ENCODE measurements around the gene PCDHGA7.
"Not testable (repeated sequence)": the region's sequence is repeated elsewhere in the genome, so short reads cannot be mapped to it uniquely, and the experiment has no call there.

The PCDHGA7 gene

DNA sequence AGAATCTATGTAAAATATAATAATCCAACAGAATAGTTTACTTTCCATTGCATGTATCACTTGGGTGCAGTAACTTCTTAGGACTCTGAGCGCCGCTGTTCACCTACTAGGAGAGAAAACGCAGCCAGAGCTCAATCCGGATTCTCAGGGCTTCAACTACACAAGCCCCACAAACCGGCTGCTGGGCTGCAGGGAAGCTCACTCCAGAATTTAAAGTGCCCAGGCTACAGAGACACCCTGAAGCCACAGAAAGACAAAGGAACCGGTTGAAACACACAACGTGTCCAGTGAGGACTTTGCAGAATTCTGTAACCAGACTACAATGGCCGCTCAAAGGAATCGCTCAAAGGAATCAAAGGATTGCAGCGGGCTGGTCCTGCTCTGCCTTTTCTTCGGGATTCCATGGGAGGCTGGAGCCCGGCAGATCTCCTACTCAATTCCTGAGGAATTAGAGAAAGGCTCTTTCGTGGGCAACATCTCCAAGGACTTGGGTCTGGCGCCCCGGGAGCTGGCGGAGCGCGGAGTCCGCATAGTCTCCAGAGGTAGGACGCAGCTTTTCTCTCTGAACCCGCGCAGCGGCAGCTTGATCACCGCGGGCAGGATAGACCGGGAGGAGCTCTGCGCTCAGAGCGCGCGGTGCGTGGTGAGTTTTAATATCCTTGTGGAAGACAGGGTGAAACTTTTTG lies 30.5 kb downstream of the PCDHGA7 start, which contains the start of gene PCDHGA10:
Gene PCDHGA10 (plus strand): TSS at position 134 of the 686 bp plus-strand sequence. CDS start 189 bp downstream, at position 323.
- TF ChIP-seq, protein P1, sequence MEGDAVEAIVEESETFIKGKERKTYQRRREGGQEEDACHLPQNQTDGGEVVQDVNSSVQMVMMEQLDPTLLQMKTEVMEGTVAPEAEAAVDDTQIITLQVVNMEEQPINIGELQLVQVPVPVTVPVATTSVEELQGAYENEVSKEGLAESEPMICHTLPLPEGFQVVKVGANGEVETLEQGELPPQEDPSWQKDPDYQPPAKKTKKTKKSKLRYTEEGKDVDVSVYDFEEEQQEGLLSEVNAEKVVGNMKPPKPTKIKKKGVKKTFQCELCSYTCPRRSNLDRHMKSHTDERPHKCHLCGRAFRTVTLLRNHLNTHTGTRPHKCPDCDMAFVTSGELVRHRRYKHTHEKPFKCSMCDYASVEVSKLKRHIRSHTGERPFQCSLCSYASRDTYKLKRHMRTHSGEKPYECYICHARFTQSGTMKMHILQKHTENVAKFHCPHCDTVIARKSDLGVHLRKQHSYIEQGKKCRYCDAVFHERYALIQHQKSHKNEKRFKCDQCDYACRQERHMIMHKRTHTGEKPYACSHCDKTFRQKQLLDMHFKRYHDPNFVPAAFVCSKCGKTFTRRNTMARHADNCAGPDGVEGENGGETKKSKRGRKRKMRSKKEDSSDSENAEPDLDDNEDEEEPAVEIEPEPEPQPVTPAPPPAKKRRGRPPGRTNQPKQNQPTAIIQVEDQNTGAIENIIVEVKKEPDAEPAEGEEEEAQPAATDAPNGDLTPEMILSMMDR (IDR thresholded peaks at IDR 0.05; ENCODE audit: extremely low read depth, missing control alignments), result peak; percentile 76
- peak; percentile 88 for DNase-seq (ENCODE audit: low spot score)

DNA sequence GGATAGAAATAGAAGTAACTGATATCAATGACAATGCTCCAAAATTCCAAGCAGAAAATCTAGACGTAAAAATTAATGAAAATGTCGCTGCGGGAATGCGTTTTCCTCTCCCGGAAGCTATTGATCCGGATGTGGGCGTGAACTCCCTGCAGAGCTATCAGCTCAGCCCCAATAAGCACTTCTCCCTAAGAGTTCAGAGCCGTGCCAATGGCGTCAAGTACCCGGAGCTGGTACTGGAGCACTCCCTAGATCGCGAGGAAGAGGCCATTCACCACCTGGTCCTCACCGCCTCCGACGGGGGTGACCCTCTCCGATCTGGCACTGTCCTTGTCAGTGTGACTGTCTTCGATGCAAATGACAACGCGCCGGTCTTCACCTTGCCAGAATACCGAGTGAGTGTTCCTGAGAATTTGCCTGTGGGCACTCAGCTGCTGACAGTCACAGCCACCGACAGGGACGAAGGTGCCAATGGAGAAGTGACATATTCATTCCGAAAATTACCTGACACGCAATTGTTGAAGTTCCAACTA lies 31.1 kb downstream of the PCDHGA7 start:
- DNase-seq (ENCODE audit: low spot score), result no peak
- TF ChIP-seq, protein P1 (IDR thresholded peaks at IDR 0.05; ENCODE audit: extremely low read depth, missing control alignments), result no peak

DNA sequence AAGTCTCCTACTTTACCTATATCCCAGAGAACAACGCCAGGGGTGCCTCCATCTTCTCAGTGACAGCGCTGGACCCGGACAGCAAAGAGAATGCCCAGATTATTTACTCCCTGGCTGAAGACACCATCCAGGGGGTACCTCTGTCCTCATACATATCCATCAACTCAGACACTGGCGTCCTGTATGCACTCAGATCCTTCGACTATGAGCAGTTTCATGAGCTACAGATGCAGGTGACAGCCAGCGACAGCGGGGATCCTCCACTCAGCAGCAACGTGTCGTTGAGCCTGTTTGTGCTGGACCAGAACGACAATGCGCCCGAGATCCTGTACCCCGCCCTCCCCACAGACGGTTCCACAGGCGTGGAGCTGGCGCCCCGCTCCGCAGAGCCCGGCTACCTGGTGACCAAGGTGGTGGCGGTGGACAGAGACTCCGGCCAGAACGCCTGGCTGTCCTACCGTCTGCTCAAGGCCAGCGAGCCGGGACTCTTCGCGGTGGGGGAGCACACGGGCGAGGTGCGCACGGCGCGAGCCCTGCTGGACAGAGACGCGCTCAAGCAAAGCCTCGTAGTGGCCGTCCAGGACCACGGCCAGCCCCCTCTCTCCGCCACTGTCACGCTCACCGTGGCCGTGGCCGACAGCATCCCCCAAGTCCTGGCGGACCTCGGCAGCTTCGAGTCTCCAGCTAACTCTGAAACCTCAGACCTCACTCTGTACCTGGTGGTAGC lies 32.2 kb downstream of the PCDHGA7 start:
- not testable (repeated sequence) for DNase-seq (ENCODE audit: low spot score)

DNA sequence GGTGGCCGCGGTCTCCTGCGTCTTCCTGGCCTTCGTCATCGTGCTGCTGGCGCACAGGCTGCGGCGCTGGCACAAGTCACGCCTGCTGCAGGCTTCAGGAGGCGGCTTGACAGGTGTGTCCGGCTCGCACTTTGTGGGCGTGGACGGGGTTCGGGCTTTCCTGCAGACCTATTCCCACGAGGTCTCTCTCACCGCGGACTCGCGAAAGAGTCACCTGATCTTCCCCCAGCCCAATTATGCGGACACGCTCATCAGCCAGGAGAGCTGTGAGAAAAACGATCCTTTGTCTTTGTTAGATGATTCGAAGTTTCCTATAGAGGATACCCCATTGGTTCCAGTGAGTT lies 32.7 kb downstream of the PCDHGA7 start:
- DNase-seq (ENCODE audit: low spot score), result not testable (repeated sequence)

DNA sequence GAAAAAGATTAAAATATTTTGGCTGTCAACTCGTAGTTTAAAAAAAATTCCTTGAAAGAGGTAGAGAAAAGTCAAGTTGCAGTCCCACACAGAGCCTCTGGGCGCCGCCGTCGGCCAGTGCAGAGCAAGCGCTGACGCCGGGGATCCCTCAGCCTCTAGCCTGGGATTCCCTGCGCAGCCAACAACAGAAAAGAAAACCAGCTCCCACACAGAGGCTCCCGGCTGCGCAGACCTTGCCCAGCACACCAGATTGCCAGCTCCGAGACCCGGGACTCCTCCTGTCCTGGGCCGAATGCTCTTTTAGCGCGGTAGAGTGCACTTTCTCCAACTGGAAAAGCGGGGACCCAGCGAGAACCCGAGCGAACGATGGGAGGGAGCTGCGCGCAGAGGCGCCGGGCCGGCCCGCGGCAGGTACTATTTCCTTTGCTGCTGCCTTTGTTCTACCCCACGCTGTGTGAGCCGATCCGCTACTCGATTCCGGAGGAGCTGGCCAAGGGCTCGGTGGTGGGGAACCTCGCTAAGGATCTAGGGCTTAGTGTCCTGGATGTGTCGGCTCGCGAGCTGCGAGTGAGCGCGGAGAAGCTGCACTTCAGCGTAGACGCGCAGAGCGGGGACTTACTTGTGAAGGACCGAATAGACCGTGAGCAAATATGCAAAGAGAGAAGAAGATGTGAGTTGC lies 35.1 kb downstream of the PCDHGA7 start, which contains the start of gene PCDHGB7:
Gene PCDHGB7 (plus strand): TSS at position 184 of the 679 bp plus-strand sequence. CDS start 183 bp downstream, at position 367.
- TF ChIP-seq, protein P1 (IDR thresholded peaks at IDR 0.05; ENCODE audit: extremely low read depth, missing control alignments), result peak; percentile 91
- peak; percentile 88 for DNase-seq (ENCODE audit: low spot score)

DNA sequence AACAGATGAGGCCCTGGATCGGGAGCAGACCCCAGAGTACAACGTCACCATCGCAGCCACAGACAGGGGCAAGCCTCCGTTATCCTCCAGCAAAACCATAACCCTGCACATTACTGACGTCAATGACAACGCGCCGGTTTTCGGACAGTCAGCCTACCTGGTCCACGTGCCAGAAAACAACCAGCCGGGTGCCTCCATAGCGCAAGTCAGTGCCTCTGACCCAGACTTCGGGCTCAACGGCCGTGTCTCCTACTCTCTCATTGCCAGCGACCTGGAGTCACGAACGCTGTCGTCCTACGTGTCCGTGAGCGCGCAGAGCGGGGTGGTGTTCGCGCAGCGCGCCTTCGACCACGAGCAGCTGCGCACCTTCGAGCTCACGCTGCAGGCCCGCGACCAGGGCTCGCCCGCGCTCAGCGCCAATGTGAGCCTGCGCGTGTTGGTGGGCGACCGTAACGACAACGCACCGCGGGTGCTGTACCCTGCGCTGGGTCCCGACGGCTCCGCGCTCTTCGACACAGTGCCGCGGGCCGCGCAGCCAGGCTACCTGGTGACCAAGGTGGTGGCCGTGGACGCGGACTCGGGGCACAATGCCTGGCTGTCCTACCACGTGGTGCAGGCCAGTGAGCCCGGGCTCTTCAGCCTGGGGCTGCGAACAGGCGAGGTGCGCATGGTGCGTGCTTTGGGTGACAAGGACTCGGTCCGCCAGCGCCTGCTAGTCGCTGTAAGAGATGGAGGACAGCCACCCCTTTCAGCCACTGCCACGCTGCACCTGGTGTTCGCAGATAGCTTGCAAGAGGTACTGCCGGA lies 36.7 kb downstream of the PCDHGA7 start:
- DNase-seq (ENCODE audit: low spot score), result no peak
- TF ChIP-seq, protein P1 (IDR thresholded peaks at IDR 0.05; ENCODE audit: extremely low read depth, missing control alignments), result no peak

DNA sequence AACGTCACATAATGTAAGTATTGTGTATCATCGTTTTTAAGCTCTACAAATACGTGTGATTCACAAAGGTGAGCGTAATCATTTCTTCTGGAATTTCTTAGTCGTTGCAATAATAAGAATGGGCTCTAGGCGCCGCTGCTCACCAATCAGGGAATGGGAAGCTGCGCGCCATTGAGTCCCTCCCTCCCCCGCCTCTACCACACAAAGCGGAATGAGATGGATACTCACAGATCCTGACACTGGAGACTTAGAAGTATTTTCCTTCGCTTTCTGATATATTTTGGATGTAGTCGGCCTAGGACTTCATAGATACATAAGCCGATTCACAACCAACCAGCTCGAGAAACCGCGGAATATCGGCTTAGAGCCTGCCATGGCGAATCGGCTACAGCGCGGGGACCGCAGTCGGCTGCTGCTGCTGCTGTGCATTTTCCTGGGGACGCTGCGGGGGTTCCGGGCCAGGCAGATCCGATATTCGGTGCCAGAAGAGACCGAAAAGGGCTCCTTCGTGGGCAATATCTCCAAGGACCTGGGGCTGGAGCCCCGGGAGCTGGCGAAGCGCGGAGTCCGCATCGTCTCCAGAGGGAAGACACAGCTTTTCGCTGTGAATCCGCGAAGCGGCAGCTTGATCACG lies 38.4 kb downstream of the PCDHGA7 start, which contains the start of gene PCDHGA11:
Gene PCDHGA11 (plus strand): TSS at position 197 of the 634 bp plus-strand sequence. CDS start 177 bp downstream, at position 374.
- TF ChIP-seq, protein P1 (IDR thresholded peaks at IDR 0.05; ENCODE audit: extremely low read depth, missing control alignments), result peak; percentile 56

More for the DNA sequence above, 38.4 kb downstream of the PCDHGA7 start, which contains the start of gene PCDHGA11:
- DNase-seq (ENCODE audit: low spot score), result peak; percentile 72
